Astrocyte (in vitro differentiated cells and primary cell): ENCODE results near the gene SH2B3. TPM values are rescaled to one million over a fixed set of nuclear protein-coding genes. Genes with fewer than 3 reads are reported as not detected.

Experiments used
- DNase-seq: peaks from one replicate; pipeline ENCODE4 v3.0.0-alpha.2; 2010; ENCODE audit warnings: low read depth
- FAIRE-seq: peaks from 2 replicates; lab custom pipeline; 2011; peaks lifted over from hg19 to GRCh38; lab: Jason Lieb, UNC
- H2AFZ ChIP-seq: 2 replicates; pipeline ENCODE4 v1.6.0; 2012; ENCODE audit warnings: low read depth, low read length, inconsistent platforms
- H3K27ac ChIP-seq: 2 replicates; pipeline ENCODE4 v1.5.1; 2011; ENCODE audit warnings: low read depth, low read length, inconsistent platforms
- H3K27me3 ChIP-seq: 2 replicates; pipeline ENCODE4 v1.6.0; 2011; ENCODE audit warnings: low read length, inconsistent platforms; ENCODE audit not compliant: insufficient read depth
- H3K36me3 ChIP-seq: 2 replicates; pipeline ENCODE4 v1.5.1; 2011; ENCODE audit warnings: low read length, inconsistent platforms; ENCODE audit not compliant: insufficient read depth
- H3K4me1 ChIP-seq: 2 replicates; pipeline ENCODE4 v1.5.1; 2011; ENCODE audit warnings: low read length, inconsistent platforms; ENCODE audit not compliant: insufficient read depth
- H3K4me2 ChIP-seq: 2 replicates; pipeline ENCODE4 v1.6.0; 2012; ENCODE audit warnings: low read length, inconsistent platforms
- H3K4me3 ChIP-seq: 2 replicates; pipeline ENCODE4 v1.5.1; 2011; ENCODE audit warnings: low read depth, mild to moderate bottlenecking, low read length, inconsistent platforms; ENCODE audit not compliant: insufficient read depth
- H3K79me2 ChIP-seq: 2 replicates; pipeline ENCODE4 v1.6.0; 2012; ENCODE audit warnings: mild to moderate bottlenecking, low read length, inconsistent platforms; ENCODE audit not compliant: insufficient read depth
- H3K9ac ChIP-seq: 2 replicates; pipeline ENCODE4 v1.6.0; 2012; ENCODE audit warnings: mild to moderate bottlenecking, low read length, inconsistent platforms
- H3K9me3 ChIP-seq: 2 replicates; pipeline ENCODE4 v1.5.1; 2012; ENCODE audit warnings: low read depth, mild to moderate bottlenecking, low read length, inconsistent platforms; ENCODE audit not compliant: insufficient read depth
- H4K20me1 ChIP-seq: 2 replicates; pipeline ENCODE4 v1.6.0; 2012; ENCODE audit warnings: low read length, inconsistent platforms; ENCODE audit not compliant: insufficient read depth
- H3K27ac Mint-ChIP-seq: one replicate; pipeline ENCODE4 v1.8.0; 2021; ENCODE audit warnings: mild to moderate bottlenecking, mixed read lengths; ENCODE audit not compliant: unreplicated experiment
- H3K27me3 Mint-ChIP-seq: one replicate; pipeline ENCODE4 v1.8.0; 2021; ENCODE audit warnings: low read depth, mixed read lengths; ENCODE audit not compliant: unreplicated experiment
- H3K36me3 Mint-ChIP-seq: one replicate; pipeline ENCODE4 v1.8.0; 2021; ENCODE audit warnings: low read depth, mixed read lengths; ENCODE audit not compliant: unreplicated experiment
- H3K4me1 Mint-ChIP-seq: one replicate; pipeline ENCODE4 v1.8.0; 2021; ENCODE audit warnings: low read depth, mixed read lengths; ENCODE audit not compliant: unreplicated experiment
- H3K4me3 Mint-ChIP-seq: one replicate; pipeline ENCODE4 v1.8.0; 2021; ENCODE audit warnings: mild to moderate bottlenecking, moderate library complexity, mixed read lengths; ENCODE audit not compliant: unreplicated experiment
- H3K9me3 Mint-ChIP-seq: one replicate; pipeline ENCODE4 v1.8.0; 2021; ENCODE audit warnings: mild to moderate bottlenecking, mixed read lengths; ENCODE audit not compliant: unreplicated experiment
- CTCF ChIP-seq: IDR thresholded peaks from 2 replicates; pipeline ENCODE4 v1.5.1; 2011; ENCODE audit warnings: low read depth, mild to moderate bottlenecking, inconsistent platforms, low read length, moderate library complexity; ENCODE audit not compliant: insufficient read depth
- EZH2 ChIP-seq: IDR thresholded peaks from 2 replicates; pipeline ENCODE4 v1.6.1; 2012; ENCODE audit warnings: mild to moderate bottlenecking, low read length, inconsistent platforms; ENCODE audit not compliant: insufficient read depth
- total RNA-seq: library from RNA; stranded (reverse); gene quantifications from 2 replicates; pipeline ENCODE4 v1.2.1, GENCODE V29; 2021

SH2B3 gene
- total RNA-seq, 1 donor from 2014 or later, result 23.6 TPM

DNA sequence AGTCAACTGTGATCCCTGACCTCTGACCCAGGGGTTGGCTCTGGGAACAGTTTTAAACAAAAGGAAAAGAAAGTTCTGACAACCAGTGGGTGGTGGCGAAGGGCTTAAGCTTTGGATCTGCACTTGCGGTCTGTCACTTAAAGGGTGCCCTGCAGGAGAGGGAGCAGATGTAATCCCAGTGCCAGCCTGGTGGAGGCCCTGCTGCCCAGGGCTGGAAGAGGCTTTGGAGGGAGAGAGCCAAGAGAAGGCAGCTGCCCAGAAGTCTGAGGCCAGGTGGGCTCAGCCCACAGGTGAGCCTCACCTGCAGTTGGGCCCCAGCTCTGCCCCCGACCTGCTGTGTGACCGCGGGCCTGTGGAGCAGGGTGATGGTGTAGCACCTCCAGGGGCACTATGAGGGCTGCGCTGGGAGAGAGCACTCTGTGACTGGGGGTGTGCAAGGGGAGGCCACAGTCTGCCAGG lies 19.1 kb downstream of the SH2B3 start:
- H2AFZ ChIP-seq, result no peak overlapping the region
- Mint-ChIP-seq H3K9me3 (no peaks in the 10 kb centered on the region), H3K4me3 (no peak overlapping the region), H3K27me3 (no peaks in the 10 kb centered on the region), H3K36me3 (peaks cover 7% of the 10 kb centered on the region), H3K4me1 (peaks cover 11% of the 10 kb centered on the region), H3K27ac (no peak overlapping the region)
- H3K36me3 ChIP-seq, result peaks cover 14% of the 10 kb centered on the region
- H3K4me3 ChIP-seq, result no peak overlapping the region
- H3K79me2 ChIP-seq, result peaks cover 99% of the 10 kb centered on the region
- H3K27ac ChIP-seq, result no peak overlapping the region
- TF ChIP-seq EZH2, result no peak
- TF ChIP-seq CTCF, result no peak
- DNase-seq (no peak), FAIRE-seq (no peak)
- H3K9me3 ChIP-seq, result no peaks in the 10 kb centered on the region
- H3K4me1 ChIP-seq, result peaks cover 32% of the 10 kb centered on the region
- peaks cover 90% of the 10 kb centered on the region for H4K20me1 ChIP-seq
- no peaks in the 10 kb centered on the region for H3K27me3 ChIP-seq
- H3K9ac ChIP-seq, result no peak overlapping the region
- no peak overlapping the region for H3K4me2 ChIP-seq

DNA sequence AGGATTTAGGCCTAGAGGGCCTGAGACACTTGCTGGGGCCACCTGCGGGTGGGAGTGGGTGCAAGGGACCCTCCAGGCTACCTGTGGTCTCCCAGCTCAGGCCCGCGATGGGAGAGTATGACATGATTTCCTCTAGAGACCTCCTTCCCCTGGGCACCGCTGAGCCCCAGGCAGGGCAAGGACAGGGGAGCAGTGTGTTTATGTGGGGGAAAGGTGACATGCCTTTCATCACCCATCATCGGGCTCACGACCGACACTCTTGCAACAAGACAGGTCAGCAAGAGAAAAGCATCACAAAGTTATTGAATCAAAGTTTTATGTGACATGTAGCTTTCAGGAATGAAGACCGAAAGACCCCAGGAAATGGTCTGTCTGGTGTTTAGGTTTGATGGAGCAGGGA lies 19.9 kb downstream of the SH2B3 start:
- Histone ChIP-seq H4K20me1 (peaks cover 90% of the 10 kb centered on the region), H3K9me3 (no peaks in the 10 kb centered on the region), H2AFZ (no peak overlapping the region), H3K27ac (peak overlapping the region; percentile 41), H3K9ac (peak overlapping the region; percentile 27), H3K36me3 (peaks cover 6% of the 10 kb centered on the region), H3K27me3 (no peaks in the 10 kb centered on the region), H3K4me2 (peak overlapping the region; percentile 49), H3K4me1 (peaks cover 41% of the 10 kb centered on the region), H3K4me3 (no peak overlapping the region), H3K79me2 (peaks cover 99% of the 10 kb centered on the region)
- Mint-ChIP-seq H3K4me1 (peaks cover 14% of the 10 kb centered on the region), H3K27ac (peak overlapping the region; percentile 62), H3K27me3 (no peaks in the 10 kb centered on the region), H3K36me3 (peaks cover 4% of the 10 kb centered on the region), H3K4me3 (peak overlapping the region; percentile 40), H3K9me3 (no peaks in the 10 kb centered on the region)
- no peak for FAIRE-seq
- DNase-seq, result no peak
- TF ChIP-seq EZH2 (no peak), CTCF (no peak)

GRCh38 chr12:111426344-111427185 lies 20.8 kb downstream of the SH2B3 start:
- FAIRE-seq, result no peak
- H3K27me3 Mint-ChIP-seq, result no peaks in the 10 kb centered on the region
- DNase-seq, result no peak
- Histone ChIP-seq H3K27me3 (no peaks in the 10 kb centered on the region), H3K27ac (no peak overlapping the region), H3K9me3 (no peaks in the 10 kb centered on the region), H3K4me3 (no peak overlapping the region), H3K4me1 (peaks cover 41% of the 10 kb centered on the region), H3K4me2 (no peak overlapping the region), H2AFZ (no peak overlapping the region), H3K9ac (no peak overlapping the region), H4K20me1 (peaks cover 88% of the 10 kb centered on the region), H3K79me2 (peaks cover 99% of the 10 kb centered on the region), H3K36me3 (no peaks in the 10 kb centered on the region)
- no peaks in the 10 kb centered on the region for H3K9me3 Mint-ChIP-seq
- peaks cover 20% of the 10 kb centered on the region for H3K4me1 Mint-ChIP-seq
- H3K27ac Mint-ChIP-seq, result peak overlapping the region; percentile 62
- peaks cover 2% of the 10 kb centered on the region for H3K36me3 Mint-ChIP-seq
- H3K4me3 Mint-ChIP-seq, result no peak overlapping the region
- TF ChIP-seq CTCF (no peak), EZH2 (no peak)
